ENCODE data around the gene RPL12. TPM values are rescaled to one million over a fixed set of nuclear protein-coding genes. Genes with fewer than 3 reads are reported as not detected.

RPL12 gene
- total RNA-seq, 1 donor from 2014 or later, result 1,020 TPM

DNA sequence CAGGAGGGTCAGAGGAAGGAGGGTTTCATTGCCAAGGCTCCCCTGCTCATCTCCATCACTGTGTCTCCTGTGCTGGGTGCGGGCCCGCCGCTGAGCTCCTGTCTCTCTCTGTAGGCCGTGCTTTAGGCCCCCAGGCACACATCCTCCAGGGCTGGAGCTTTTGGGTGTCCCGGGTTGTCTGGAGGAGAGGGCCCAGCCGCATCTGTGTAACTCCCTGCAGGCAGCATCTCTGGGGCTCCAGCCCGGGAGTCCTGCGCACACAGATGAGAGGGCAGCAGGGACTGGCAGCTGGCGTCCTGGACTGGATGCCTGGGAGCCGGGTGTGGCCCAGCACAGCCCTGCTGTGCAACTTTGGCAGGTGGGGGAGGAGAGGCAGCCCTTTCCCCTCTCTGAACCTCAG, 40.3 kb upstream of the RPL12 start:
- H3K36me3 ChIP-seq, result peaks cover 77% of the 10 kb centered on the region
- ATAC-seq, result no peak
- no peaks in the 10 kb centered on the region for H3K9me3 ChIP-seq
- no peak overlapping the region for H3K27ac ChIP-seq
- no peaks in the 10 kb centered on the region for H3K27me3 ChIP-seq
- TF ChIP-seq, protein P1, sequence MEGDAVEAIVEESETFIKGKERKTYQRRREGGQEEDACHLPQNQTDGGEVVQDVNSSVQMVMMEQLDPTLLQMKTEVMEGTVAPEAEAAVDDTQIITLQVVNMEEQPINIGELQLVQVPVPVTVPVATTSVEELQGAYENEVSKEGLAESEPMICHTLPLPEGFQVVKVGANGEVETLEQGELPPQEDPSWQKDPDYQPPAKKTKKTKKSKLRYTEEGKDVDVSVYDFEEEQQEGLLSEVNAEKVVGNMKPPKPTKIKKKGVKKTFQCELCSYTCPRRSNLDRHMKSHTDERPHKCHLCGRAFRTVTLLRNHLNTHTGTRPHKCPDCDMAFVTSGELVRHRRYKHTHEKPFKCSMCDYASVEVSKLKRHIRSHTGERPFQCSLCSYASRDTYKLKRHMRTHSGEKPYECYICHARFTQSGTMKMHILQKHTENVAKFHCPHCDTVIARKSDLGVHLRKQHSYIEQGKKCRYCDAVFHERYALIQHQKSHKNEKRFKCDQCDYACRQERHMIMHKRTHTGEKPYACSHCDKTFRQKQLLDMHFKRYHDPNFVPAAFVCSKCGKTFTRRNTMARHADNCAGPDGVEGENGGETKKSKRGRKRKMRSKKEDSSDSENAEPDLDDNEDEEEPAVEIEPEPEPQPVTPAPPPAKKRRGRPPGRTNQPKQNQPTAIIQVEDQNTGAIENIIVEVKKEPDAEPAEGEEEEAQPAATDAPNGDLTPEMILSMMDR (IDR thresholded peaks at IDR 0.05), result no peak
- H3K4me1 ChIP-seq, result peaks cover 6% of the 10 kb centered on the region
- no peak for DNase-seq
- H3K4me3 ChIP-seq, result no peak overlapping the region
- intact Hi-C loops (cut with DNase I), result loop anchor here (10.0 kb wide), 1 partner anchor 233 kb away; no protein-coding TSS in a partner anchor

DNA sequence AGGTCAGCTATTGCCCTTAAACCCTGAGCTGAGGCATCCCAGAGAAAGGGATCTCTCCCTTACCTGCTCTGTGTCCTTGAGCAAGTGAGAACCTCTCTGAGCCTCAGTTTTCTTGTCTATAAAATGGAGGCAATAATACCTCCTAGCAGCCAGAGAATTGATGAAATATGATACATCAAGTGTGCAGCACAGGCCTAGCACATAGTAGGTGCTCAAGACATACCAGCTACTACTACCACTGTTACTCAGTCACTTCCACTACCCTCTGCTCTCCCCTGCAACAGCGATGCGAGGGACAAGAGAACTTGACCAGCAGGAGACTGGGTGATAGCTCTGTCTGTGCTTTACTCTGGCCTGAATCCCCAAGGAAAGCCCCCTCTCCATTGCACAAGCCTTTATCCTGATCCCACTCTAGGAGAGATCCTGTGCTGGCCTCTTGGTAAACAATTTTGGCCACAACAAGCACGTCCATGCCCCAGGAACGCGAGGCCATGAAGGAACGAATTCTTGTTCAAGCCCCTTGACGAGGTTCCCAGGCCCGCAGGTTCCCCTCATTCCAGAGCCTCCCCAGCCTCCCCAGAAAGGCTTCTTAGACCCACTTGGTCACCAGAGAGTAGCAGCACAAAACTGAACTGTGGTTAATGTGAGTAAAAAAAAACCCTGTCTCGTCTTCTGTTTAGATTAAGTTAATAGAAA, 39.5 kb upstream of the RPL12 start:
- DNase-seq (no peak), ATAC-seq (no peak)
- H3K36me3 ChIP-seq, result peaks cover 77% of the 10 kb centered on the region
- no peaks in the 10 kb centered on the region for H3K9me3 ChIP-seq
- no peak overlapping the region for H3K4me3 ChIP-seq
- TF ChIP-seq, protein P1 (IDR thresholded peaks at IDR 0.05), result no peak
- H3K27me3 ChIP-seq, result no peaks in the 10 kb centered on the region
- peaks cover 6% of the 10 kb centered on the region for H3K4me1 ChIP-seq
- no peak overlapping the region for H3K27ac ChIP-seq
- intact Hi-C loops (cut with DNase I), result loop anchor here (10.0 kb wide), 1 partner anchor 234 kb away; no protein-coding TSS in a partner anchor

DNA sequence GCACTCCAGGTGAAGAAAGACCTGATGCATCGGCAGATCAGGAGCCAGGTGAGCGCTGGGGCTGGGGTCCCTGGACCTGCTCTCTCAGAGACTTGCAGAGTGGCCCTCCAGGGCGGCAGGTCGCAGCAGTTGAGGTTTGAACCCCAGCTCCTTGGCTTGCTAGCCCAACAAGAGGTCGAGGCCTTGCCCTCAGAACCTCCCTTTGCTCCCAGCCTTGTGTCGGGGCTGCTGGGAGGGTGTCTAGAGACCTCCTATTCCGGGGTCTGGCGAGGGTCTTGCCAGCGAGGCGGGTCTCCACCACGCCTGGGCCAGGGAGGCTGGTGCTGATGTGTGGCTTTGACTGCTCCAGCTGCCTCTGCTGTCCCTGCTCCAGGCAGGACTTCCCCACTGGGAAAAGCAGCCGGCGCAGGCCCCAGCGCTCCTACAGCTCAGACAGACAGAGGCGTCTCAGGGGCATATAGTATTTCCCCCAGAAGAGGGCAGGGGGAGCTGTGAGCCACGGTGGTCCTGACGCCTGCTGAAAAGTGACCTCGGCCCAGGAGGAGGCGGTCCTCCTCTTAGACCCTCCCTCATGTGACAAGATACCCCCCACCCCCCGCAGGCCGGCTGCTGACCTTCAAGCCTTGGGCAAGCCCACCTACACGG, 38.4 kb upstream of the RPL12 start:
- Histone ChIP-seq H3K9me3 (no peaks in the 10 kb centered on the region), H3K4me1 (no peaks in the 10 kb centered on the region), H3K4me3 (no peak overlapping the region), H3K36me3 (peaks cover 76% of the 10 kb centered on the region), H3K27me3 (no peaks in the 10 kb centered on the region), H3K27ac (no peak overlapping the region)
- DNase-seq (no peak), ATAC-seq (no peak)
- intact Hi-C loops (cut with DNase I), result loop anchor here (10.0 kb wide), 1 partner anchor 235 kb away; no protein-coding TSS in a partner anchor
- TF ChIP-seq, protein P1 (IDR thresholded peaks at IDR 0.05), result no peak

DNA sequence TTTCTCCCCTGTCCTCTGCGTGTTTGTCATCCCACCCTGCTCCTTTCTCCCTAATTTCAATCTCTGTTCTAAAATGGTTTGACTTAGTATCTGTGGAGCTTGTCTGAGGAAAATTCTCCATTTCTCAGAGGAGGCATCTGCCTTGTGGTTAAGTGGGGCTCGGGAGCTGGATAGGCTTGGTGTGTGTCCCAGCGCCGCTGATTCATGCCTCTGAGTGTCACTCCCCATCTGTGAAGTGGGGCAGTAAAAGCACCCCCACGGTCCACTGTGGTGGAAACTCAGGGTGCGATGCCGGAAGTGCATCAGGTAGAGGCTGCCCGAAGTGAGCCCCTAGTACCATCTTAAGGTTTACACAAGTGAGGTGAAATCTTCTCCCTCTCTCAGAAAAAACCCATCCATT, 37.7 kb upstream of the RPL12 start:
- Histone ChIP-seq H3K27ac (no peak overlapping the region), H3K4me3 (no peak overlapping the region), H3K27me3 (no peaks in the 10 kb centered on the region), H3K9me3 (no peaks in the 10 kb centered on the region), H3K4me1 (no peaks in the 10 kb centered on the region), H3K36me3 (peaks cover 74% of the 10 kb centered on the region)
- intact Hi-C loops (cut with DNase I), result no loop called here
- DNase-seq, result no peak
- TF ChIP-seq, protein P1 (IDR thresholded peaks at IDR 0.05), result no peak
- ATAC-seq, result no peak

DNA sequence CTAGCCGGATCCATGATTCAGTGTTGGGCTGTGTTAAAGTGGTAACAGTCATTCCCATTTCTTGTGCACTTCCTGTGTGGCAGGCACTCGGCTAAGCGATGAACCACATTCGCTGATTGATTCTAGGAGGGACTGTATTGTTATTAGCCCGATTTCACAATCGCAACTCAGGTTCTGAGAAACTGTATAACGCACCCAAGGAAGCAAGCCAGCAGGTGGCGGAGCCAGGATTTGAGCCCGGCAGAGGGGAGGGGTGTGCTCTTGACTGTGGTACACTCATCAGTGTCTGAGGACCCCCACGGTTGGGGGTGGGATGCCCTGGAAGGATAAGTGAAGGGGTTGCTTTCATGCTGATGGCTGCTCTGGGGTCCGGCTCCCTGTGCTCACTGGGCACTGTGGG, 34.8 kb upstream of the RPL12 start:
- H3K4me1 ChIP-seq, result no peaks in the 10 kb centered on the region
- H3K36me3 ChIP-seq, result peaks cover 74% of the 10 kb centered on the region
- no peak for DNase-seq
- H3K27ac ChIP-seq, result no peak overlapping the region
- H3K4me3 ChIP-seq, result no peak overlapping the region
- no peaks in the 10 kb centered on the region for H3K9me3 ChIP-seq
- TF ChIP-seq, protein P1 (IDR thresholded peaks at IDR 0.05), result no peak
- no peaks in the 10 kb centered on the region for H3K27me3 ChIP-seq
- intact Hi-C loops (cut with DNase I), result no loop called here
- ATAC-seq, result no peak

All from upper lobe of right lung (tissue), 1 donor.